ENCODE results near the gene MEF2B.

MEF2B gene

DNA sequence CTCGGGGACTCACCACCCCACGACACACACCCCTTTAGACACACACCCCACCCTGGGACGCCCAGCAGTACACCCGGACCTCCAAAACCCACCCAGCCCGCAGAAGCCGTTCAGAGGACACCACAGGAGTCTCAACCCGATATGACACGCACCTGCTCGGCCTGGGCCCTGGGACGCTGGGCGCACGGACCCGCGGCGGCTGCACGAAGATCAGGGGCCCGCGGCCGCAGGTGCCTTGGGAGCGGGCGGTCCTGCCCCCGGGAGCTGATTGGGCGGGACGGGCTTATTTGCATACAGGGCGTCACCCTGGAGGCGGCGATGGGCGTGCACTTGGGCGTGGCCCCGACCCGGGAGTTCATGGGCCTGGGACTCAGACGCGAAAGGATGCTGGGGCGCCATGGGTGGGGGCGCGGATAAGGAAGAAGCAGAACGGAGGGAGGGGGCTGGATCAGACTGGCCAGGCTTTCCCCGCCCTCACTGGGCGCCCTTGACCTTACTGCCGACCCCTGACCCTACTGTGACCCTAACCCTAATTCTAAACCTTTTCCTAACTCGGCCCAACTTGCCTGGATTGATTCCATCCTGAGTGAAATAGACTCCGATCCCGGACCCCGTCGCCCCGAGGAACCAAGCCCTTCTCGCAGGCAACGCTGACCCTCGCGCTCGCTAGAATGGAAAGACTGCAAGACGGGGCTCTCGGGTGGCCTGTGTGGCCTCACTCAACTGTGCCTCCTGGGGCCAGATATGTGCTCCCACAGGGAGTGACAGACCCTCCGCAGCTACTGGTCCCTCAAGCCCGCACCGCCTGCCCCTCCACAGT is at the start of gene MEF2B:
Gene MEF2B, minus strand, starts transcription at position 211 of the 820 bp plus-strand sequence. CDS start 19,528 bp downstream, outside the sequence.
- peak; percentile 82 for DNase-seq

DNA sequence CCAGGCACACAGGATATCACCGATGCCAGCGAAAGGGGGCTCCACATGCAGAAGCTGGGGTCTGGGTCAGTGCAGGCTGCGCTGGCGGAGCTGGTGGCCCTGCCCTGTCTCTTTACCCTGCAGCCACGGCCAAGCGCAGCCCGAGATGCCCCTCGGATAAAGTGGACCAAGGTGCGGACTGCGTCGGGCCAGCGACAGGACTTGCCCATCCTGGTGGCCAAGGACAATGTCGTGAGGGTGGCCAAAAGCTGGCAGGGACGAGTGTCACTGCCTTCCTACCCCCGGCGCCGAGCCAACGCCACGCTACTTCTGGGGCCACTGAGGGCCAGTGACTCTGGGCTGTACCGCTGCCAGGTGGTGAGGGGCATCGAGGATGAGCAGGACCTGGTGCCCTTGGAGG is 48.8 kb upstream of the MEF2B start:
- DNase-seq, result no peak

DNA sequence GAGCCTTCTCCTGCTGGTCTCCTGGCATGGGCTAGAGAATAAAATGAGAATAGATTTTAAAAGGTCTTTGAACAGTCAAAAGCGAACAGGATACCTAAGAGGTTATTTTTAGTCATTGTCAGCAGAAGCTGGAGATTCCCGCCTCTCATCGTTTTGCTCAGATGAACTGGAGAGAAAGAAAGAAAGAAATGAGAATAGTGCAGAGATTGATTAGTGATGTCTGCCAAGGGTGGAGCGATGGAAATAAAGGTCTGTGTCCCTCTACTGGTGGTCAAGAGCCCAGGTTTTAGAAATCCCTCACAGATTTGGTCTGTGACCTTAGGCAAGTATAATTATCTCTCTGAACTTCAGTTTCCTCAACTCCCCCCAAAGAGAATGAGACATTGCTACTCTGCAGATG is 47.0 kb upstream of the MEF2B start:
- DNase-seq, result no peak

DNA sequence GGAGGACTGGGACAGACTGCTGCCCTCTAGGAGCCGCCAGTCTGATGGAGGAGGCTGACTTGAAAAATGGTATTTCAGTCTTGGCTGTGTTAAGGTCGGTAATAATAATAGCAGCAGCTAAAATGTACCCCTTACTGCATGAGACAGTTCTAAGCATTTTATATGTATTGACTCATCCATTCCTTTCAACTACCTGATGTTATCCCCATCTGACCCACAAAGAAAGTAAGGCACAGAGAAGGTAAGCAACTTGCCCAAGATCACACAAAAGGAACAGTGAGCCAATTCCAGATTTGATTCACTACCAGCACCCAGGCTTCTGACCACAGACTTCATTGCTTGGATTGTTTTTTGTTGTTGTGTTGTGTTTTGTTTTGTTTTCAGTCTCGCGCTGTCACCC is 45.7 kb upstream of the MEF2B start:
- no peak for DNase-seq

DNA sequence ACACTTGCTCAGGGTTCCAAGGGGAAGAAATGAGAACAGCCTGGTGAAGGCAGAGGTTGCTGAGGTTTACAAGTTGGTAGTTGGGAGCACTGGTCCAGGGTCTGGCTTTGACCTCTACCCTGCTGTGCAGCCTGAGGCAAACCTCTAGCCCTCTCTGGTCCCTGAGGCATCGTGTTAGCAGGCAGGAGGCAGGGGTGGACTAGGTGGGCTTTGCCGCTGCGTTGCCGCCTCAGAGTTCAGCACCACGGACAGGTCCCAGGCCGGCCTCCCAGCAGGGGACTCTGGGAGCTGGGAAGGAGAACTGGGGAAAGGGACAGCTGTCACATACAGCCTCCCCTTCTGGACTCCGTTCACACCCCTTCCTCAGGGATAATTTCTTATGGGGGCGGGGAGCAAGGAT is 44.8 kb upstream of the MEF2B start:
- no peak for DNase-seq

DNA sequence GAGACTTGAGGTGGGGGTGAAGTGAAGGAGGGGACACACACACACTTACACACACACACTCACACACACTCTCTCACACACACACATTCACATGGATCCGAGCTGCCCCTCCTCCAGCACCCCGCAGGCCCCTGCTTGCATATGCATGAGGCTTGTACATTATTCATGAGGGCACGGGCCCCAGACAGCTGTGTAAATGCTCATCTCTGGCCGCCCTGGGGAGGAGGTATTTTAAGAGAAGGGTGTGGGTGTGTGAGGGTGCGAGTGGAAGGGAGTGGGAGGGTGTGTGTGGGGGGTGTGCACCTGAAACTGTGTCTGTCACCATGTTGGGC is 44.1 kb upstream of the MEF2B start:
- DNase-seq, result no peak

DNA sequence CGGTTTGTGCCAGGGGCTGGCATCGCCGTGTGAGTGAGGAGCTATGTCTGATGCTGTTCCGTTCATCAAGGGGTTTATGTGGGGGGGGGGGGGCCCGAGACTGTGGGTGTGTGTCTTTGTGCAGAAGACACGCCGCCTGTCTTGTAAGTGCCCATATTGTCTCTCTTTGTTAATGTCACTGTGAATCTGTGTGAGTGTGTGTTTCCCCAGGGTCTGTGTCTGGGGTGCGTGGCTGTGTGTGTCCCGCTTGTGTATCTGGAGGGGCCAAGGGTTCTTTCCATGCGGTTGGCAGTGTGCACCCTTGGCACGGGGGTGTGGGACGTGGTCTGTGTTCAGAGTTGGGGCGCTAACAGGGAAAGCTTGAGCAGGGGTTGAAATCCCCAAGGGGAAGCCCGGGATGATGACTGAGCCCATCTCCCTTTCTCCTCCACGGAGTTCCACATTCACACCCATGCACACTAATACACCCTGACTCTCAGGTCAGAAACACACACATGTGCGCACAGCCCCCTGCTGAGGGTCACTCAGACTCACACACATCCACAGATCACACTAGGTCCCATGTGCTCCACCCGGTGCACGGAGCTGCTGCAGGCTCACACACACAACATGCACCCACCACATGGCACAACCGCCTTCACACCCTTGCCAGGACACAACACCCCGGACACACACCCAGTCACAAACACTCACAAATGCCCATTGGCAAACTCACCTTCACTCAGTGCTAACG is 43.5 kb upstream of the MEF2B start:
- DNase-seq, result no peak

DNA sequence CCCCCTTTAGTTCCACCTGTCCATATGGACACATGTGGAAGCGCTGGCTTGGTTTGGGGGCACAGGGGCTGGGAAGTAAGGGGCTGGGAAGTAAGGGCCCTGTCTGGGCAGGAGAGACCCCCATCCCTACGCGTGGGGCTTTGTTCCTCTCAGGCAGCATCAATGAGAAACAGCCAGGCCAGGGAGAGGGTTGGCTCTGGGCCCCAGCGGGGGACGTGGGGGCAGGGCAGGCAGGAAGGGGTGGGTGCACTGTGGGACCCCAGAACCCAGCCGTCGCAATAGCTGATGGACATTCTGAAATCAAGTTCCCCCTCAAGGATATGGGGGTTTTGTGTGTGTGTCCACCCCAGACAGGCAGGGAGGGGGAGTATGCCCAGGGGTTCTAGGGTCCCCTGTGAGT is 42.9 kb upstream of the MEF2B start:
- DNase-seq, result no peak

DNA sequence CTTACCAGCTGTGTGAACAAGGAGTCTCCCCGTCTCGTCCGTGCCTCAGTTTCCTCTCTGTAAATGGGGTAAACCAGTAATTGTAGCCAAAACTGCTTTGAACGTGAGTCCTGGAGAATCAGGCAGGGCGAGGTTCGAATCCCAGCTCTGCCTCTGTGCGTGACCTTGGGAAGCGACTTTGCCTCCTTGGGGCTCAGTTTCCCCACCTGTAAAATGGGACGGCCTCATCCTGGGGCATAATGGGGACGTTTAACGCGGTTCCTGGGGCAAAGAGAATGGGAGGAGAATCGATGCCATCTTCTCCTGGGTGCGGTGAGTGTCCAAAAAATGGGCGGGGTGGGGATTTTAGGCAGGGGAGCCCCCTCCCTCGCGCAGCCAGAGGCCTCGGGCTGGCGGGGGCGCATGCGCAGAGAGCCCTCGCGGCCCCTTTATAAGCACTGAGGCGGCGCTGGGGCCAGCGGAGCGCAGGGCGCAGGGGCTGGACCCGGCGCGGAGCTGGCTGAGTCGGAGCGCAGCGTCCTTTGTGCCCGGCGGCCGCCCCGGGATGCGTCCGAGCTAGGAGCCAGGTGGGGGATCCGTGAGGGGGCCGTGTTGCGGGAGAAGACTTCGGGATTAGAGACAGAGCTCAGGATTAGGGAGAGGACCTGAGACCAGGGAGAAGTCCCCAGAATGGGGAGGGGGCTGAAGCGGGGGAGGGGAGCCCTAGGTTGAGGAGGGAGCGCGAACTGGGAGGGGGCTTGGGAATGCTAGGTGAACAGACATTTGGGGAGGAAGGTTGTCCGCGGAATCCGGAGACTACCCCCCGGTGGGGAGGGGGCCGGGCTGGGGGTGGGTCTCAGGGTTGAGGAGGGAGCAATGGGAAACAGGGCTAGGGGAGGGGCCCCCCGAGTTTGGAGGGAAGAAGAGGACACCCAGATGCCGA is 41.7 kb upstream of the MEF2B start, which contains the start of gene NCAN:
Gene NCAN, plus strand, starts transcription at position 460 of the 922 bp plus-strand sequence. CDS start 4,996 bp downstream, outside the sequence.
- DNase-seq, result no peak

DNA sequence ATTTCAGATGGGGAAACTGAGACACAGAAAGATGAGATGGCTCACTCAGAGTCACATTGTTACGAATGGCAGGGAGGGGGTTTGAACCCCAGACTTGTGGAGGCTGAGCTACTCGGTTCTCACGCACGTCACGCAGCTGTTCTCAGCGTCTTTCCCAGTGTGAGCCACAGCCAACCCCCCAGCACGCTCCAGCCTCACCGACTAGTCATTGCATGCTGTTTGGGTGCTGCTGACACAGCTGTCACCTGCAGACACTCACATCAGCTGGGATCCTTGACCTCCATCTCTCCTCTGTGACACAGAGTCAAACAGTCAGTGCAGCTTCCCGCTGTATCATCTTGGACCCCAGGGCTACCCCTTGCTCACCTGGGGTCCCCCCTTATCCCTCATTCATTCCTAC is 39.3 kb upstream of the MEF2B start:
- DNase-seq, result peak; percentile 31

DNA sequence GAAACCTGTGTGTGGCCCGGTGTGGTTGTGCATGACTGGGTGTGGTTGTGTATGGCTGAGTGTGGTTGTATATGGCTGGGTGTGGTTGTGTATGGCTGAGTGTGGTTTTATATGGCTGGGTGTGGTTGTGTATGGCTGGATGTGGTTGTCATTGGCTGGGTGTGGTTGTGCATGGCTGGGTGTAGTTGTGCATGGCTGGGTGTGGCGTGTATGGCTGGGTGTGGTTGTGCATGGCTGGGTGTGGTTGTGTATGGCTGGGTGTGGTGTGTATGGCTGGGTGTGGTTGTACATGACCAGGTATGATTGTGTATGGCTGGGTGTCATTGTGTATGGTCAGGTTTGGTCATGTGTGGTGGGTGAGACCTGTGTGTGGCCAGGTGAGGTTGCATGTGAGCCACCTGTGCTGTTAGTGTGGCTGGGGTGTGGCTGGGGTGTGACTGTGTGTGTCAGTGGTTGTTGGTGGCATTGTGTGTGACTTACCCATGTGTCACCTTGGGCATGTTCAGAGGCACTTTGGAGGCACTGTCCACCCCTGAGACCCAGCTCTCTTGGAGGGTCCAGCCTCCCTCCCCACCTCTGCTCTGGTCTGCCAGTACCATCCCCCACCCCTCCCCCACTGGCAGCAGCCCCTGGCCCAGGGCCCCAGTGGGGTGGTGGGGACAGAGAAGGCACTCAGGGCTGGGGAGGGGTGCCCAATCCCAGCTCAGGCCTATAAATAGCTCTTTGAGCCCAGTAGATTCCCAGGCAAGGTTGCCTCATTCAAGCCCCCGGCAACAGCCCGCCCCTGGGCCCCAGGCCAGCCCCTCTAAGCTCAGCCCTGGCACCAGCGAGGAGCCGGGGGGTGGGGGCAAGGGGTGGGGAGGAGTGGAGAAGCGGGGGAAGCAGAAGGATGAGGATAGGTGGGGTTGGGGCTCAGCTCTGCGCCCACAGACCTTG is 37.8 kb upstream of the MEF2B start:
- DNase-seq, result no peak

DNA sequence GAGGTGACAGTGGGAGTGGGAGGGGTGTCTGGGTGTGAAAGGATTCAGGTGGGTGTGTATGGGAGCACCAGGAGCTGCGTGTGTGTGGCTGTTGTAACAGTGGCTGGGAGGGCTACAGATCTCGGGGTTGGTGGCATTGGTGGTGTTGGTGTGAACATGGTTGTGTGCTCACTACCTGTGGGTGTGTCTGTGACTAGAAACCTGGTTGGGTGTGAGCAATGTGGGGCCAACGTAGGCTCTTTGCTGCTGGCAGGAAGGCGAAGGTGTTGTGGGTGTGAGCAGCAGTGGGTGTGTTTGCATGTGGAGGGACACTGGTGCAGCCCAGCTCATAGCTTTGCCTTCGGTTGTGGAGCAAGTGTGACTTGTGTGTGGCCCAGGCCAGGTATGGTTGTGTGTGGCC is 36.9 kb upstream of the MEF2B start:
- DNase-seq, result no peak

DNA sequence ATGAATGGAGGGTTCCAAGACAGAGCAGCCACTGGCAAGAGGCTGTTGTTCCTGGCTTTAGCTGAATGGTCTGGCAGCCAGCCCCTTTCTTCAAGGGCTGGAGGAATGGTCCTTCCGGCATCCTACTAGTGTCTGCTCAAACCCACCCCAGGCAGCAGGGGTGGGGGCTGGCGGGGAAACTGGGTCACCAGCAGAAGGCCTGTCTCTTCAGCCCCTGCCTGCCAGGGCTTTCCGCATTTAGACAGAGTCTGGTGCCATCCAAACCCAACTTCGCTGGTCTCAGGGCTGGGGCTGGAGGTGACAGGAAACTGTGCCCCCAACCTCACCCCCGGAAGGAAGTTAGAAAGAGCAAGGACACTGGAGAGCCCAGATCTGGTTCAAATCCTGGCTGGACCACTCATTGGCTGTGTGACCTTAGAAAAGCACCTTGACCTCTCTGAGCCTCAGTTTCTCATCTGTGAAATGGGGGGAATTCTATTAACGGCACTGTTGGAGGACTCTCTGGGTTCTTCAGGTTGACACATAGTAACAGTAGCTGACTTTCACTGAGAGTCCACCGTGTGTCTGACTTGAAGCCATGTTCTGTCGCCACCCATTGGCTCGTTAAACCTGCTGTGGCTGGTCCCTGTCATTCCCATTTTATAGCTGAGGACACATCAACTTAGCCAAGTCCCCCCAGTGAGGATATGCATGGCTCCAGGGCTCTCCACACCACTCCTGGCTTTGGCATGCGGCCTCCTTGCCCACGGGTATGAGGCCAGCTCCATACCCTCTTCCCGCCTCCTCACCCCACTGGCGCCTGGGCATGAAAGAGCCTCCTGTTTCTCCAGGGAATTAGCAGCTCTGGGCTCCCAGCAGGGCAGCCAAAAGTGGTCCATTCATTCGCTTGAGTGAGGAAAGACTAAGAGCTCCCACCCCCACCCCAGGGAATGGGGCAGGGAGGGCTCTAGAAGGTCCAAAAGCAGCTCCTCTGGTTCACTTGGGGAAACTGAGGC is 35.6 kb upstream of the MEF2B start:
- no peak for DNase-seq

DNA sequence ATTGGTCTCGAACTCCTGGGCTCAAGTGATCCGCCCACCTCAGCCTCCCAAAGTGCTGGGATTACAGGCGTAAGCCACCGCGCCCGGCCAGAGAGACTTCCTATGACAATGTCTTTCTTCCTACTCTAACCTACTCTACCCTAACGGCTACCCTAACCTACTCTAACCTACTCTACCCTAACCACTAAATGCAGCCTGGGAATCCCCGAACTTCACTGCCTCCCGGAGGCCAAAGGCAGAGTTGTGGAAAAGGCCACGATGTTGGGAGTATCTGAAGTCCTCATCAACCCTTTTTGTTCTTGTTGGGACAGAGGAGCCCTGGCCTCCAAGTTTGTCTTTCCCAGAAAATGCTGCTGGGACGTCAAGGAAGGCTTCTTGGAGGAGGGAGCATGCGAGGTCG is 34.1 kb upstream of the MEF2B start:
- DNase-seq, result no peak

DNA sequence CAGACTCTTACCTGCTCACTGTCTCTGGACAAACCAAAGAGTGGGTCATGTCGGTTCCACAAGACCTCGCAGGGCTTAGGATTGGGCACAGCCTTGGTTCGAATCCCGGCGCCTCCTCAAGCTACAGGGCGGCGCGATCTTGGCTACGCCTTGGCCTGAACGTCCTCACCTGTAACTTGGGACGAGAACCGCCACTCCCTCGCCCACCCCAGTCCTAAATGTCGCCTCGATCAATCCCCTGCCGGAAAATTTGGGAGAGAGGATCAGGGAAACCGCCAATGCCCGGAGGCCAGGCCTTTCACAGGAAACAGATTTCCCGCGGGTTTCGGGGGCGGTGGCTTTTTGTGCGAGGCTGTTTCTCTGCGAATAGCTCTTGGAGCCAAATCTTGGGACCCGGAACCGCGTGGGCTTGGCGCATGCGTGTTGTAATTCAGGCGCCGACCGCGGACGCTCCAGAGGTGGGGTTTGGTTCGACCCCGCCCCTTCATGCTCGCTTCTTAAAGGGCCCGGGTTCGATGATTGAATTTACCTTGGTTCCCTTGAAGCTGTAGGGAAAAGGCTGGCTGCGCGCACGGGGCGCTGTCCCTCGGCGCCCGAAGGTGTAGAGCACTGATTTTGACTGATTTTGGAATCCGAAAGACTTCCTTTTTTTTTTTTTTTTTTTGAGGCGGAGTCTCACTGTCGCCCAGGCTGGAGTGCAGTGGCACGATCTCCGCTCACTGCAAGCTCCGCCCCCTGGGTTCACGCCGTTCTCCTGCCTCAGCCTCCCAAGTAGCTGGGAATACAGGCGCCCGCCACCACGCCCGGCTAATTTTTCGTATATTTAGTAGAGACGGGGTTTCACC is 33.2 kb upstream of the MEF2B start, which contains the start of gene NR2C2AP:
Gene NR2C2AP, minus strand, starts transcription at position 403 of the 845 bp plus-strand sequence. Its CDS starts 354 bp downstream, at position 49.
- peak; percentile 81 for DNase-seq

DNA sequence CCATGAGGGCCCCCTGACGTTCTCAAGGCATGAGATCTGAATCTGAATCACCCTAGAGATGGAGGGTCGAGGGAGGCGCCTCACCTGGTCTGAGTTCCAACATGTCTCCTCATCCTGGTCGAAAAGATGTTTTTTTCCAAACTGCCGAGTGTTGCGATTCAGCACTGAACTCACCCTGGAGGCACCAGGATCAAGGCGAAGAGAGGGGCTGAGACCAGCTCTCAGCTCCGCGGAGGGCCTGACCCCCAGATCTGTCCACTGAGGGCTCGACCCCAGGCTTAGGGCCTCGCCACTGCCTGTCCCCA is 32.6 kb upstream of the MEF2B start:
- no peak for DNase-seq

DNA sequence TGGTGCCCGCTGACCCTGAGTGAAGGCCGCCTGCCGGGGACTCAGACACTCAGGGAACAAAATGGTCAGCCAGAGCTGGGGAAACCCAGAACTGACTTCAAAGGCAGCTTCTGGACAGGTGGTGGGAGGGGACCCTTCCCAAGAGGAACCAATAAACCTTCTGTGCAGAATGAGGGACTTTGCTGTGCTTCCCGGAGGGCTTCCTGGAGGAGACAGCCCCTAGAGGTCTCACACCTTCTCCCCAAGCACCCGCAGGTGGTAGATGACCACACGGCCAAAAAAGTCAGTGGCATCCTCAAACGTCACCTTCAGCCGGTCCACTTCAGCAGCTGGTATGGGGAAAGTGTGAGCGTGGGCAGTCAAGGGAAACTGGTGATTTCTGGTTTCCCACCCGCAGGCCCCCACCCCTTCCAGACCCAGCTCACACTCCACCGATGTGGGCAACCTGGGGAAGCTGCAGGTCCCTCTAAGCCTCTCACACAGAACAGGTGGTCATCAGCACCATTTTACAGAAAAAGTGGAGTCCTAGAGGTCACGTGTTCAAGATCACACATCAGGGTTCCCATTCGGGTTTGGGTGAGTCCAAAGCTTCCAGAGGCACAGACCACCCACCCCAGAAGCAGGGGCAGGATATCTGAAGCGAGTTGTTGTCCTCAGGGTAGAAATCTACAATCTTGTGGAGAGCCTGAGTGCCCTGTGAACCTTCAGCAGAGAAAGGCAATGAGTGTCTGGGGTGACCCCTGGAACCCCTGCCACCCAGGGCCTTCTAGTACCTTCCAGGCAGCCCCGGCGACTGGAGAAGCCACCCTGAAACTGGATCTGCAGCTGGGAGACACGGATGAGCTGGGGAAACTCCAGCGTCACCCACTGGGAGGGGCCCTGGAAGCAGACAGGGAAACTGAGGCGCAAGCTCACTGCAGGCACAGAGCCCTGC is 31.9 kb upstream of the MEF2B start:
- DNase-seq, result no peak

DNA sequence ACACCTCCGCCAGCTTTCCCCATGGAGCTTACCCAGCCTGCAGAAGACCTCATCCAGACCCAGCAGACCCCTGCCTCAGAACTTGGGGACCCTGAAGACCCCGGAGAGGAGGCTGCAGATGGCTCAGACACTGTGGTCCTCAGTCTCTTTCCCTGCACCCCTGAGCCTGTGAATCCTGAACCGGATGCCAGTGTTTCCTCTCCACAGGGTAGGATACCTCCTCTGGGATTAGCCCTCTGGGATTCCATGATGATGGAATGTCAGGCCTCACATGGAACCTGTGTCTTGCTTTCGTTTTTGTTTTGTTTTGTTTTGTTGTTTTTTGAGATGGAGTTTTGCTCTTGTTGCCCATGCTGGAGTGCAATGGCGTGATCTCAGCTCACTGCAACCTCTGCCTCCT is 23.9 kb upstream of the MEF2B start:
- no peak for DNase-seq
